ENCODE measurements around the gene FBXO46. TPM values are rescaled to one million over a fixed set of nuclear protein-coding genes. Genes with fewer than 3 reads are reported as not detected.

Gene FBXO46
- polyA plus RNA-seq, 1 experiment: 1.4 TPM

- peak; percentile 97 for DNase-seq (ENCODE audit: low read depth, low spot score)
Observed at GRCh38 chr19:45717131-45717982, 13.3 kb downstream of the FBXO46 start.

GRCh38 chr19:45716359-45717130, 14.2 kb downstream of the FBXO46 start:
- peaks cover 3% of the 10 kb centered on the region; the same call in 1 of the 2 replicates for H3K9me3 ChIP-seq (ENCODE audit: control insufficient read depth, insufficient read depth, low read length)
- no peaks in the 10 kb centered on the region for H3K27me3 ChIP-seq (ENCODE audit: control insufficient read depth, insufficient read depth, low read length)
- ChIA-PET CTCF (interaction anchor here (0.6 to 7.1 kb wide), 12 partner anchors 10 to 1491 kb away, joined by 3 to 53 read pairs (median 4); partner anchors contain the start of genes CCDC61, QPCTL, SIX5 and SNRPD2), POLR2A (interaction anchor here (0.6 to 2.3 kb wide), 16 partner anchors 11 to 1237 kb away, joined by 3 to 46 read pairs (median 6); partner anchors contain the start of genes DMPK, DMWD, FBXO46 and QPCTL)
- H3K27ac ChIP-seq (ENCODE audit: low read depth, low read length): peak overlapping the region; percentile 75
- peak overlapping the region; percentile 69 for H3K4me3 ChIP-seq (ENCODE audit: low read depth, low read length)
- no peak for TF ChIP-seq CTCF (IDR thresholded peaks at IDR 0.05; ENCODE audit: low read depth, low read length)
- DNase-seq (ENCODE audit: low read depth, low spot score): no peak

More at GRCh38 chr19:45717131-45717982, 13.3 kb downstream of the FBXO46 start:
- Histone ChIP-seq H3K9me3 (ENCODE audit: control insufficient read depth, insufficient read depth, low read length) (no peaks in the 10 kb centered on the region; the same call in 1 of the 2 replicates), H3K27ac (ENCODE audit: low read depth, low read length) (peak overlapping the region; percentile 97), H3K4me3 (ENCODE audit: low read depth, low read length) (peak overlapping the region; percentile 69), H3K27me3 (ENCODE audit: control insufficient read depth, insufficient read depth, low read length) (no peaks in the 10 kb centered on the region)
- 0 out of 2 replicates have a peak, but pooled peaks have one; percentile 16 for TF ChIP-seq CTCF (IDR thresholded peaks at IDR 0.05; ENCODE audit: low read depth, low read length)
- ChIA-PET CTCF (interaction anchor here (0.5 to 7.1 kb wide), 11 partner anchors 14 to 341 kb away, joined by 3 to 53 read pairs (median 4); partner anchors contain the start of genes CCDC61, QPCTL, SIX5 and SNRPD2), POLR2A (interaction anchor here (0.5 to 2.3 kb wide), 18 partner anchors 10 to 1833 kb away, joined by 3 to 46 read pairs (median 5); partner anchors contain the start of genes DMPK, DMWD, FBXO46 and QPCTL)

GRCh38 chr19:45715139-45715538, 15.6 kb downstream of the FBXO46 start:
- no peak for TF ChIP-seq CTCF (IDR thresholded peaks at IDR 0.05; ENCODE audit: low read depth, low read length)
- H3K9me3 ChIP-seq (ENCODE audit: control insufficient read depth, insufficient read depth, low read length): peaks cover 3% of the 10 kb centered on the region; the same call in 1 of the 2 replicates
- H3K27me3 ChIP-seq (ENCODE audit: control insufficient read depth, insufficient read depth, low read length): no peaks in the 10 kb centered on the region
- ChIA-PET POLR2A (interaction anchor here (0.6 kb wide), 1 partner anchor 11 kb away, joined by 3 read pairs; no protein-coding TSS in a partner anchor), CTCF (interaction anchor here (0.6 to 7.1 kb wide), 3 partner anchors 22 to 268 kb away, joined by 3 to 53 read pairs (median 4); partner anchors contain the start of genes QPCTL and SNRPD2)
- no peak overlapping the region for H3K4me3 ChIP-seq (ENCODE audit: low read depth, low read length)
- H3K27ac ChIP-seq (ENCODE audit: low read depth, low read length): no peak overlapping the region
- DNase-seq (ENCODE audit: low read depth, low spot score): no peak

- no peaks in the 10 kb centered on the region for H3K27me3 ChIP-seq (ENCODE audit: control insufficient read depth, insufficient read depth, low read length)
- CTCF ChIA-PET: interaction anchor here (7.1 kb wide), 1 partner anchor 20 kb away, joined by 53 read pairs; the partner anchor contains the start of genes QPCTL and SNRPD2
- no peak for TF ChIP-seq CTCF (IDR thresholded peaks at IDR 0.05; ENCODE audit: low read depth, low read length)
- no peak overlapping the region for H3K27ac ChIP-seq (ENCODE audit: low read depth, low read length)
- DNase-seq (ENCODE audit: low read depth, low spot score): no peak
- peaks cover 3% of the 10 kb centered on the region; the same call in 1 of the 2 replicates for H3K9me3 ChIP-seq (ENCODE audit: control insufficient read depth, insufficient read depth, low read length)
- POLR2A ChIA-PET: no interaction called here
- H3K4me3 ChIP-seq (ENCODE audit: low read depth, low read length): no peak overlapping the region
Observed at GRCh38 chr19:45713141-45713540, 17.6 kb downstream of the FBXO46 start.

Data from AG04450 (cell line).